GM23248 (cell line): ENCODE measurements around the gene TNIK. TPM values are rescaled to one million over a fixed set of nuclear protein-coding genes. Genes with fewer than 3 reads are reported as not detected.

Experiments used
- DNase-seq: peaks from one replicate; pipeline ENCODE4 v3.0.0-alpha.2; 2015
- H2AFZ ChIP-seq: fragments of 200-600 bp; sonication (generic); 2 replicates; pipeline ENCODE4 v1.6.1; 2016; ENCODE audit warnings: antibody characterized with exemption
- H3F3A ChIP-seq: fragments of 200-600 bp; sonication (generic); 2 replicates; pipeline ENCODE4 v1.6.1; 2016; ENCODE audit warnings: mild to moderate bottlenecking, antibody characterized with exemption, mixed run types; ENCODE audit not compliant: insufficient read depth
- H3K27ac ChIP-seq: fragments of 200-600 bp; sonication (generic); 2 replicates; pipeline ENCODE4 v1.5.1; 2016; ENCODE audit warnings: mild to moderate bottlenecking
- H3K27me3 ChIP-seq: fragments of 200-600 bp; sonication (generic); replicated peaks from 2 replicates; pipeline ENCODE4 v1.6.1; 2016; ENCODE audit warnings: mild to moderate bottlenecking; ENCODE audit not compliant: insufficient read depth
- H3K36me3 ChIP-seq: fragments of 200-600 bp; sonication (generic); 2 replicates; pipeline ENCODE4 v1.6.1; 2016; ENCODE audit warnings: low read depth, mild to moderate bottlenecking
- H3K4me1 ChIP-seq: fragments of 200-600 bp; sonication (generic); 2 replicates; pipeline ENCODE4 v1.6.1; 2016; ENCODE audit warnings: mild to moderate bottlenecking; ENCODE audit not compliant: insufficient read depth
- H3K4me2 ChIP-seq: fragments of 200-600 bp; sonication (generic); one replicate; pipeline ENCODE4 v1.6.1; 2016; ENCODE audit warnings: mild to moderate bottlenecking; ENCODE audit not compliant: unreplicated experiment
- H3K4me3 ChIP-seq: fragments of 200-600 bp; sonication (generic); 2 replicates; pipeline ENCODE4 v1.5.1; 2016; ENCODE audit warnings: mild to moderate bottlenecking
- H3K79me2 ChIP-seq: fragments of 200-600 bp; sonication (generic); 2 replicates; pipeline ENCODE4 v1.6.1; 2016; ENCODE audit warnings: mild to moderate bottlenecking; ENCODE audit not compliant: insufficient read depth
- H3K9ac ChIP-seq: fragments of 200-600 bp; sonication (generic); 2 replicates; pipeline ENCODE4 v1.6.1; 2016; ENCODE audit warnings: mild to moderate bottlenecking
- H3K9me2 ChIP-seq: fragments of 200-600 bp; sonication (generic); 2 replicates; pipeline ENCODE4 v1.6.1; 2016; ENCODE audit warnings: mixed run types, mild to moderate bottlenecking, moderate library complexity; ENCODE audit not compliant: insufficient read depth
- H3K9me3 ChIP-seq: fragments of 200-600 bp; sonication (generic); one replicate; pipeline ENCODE4 v1.6.1; 2017; ENCODE audit warnings: low read depth
- H4K20me1 ChIP-seq: fragments of 200-600 bp; sonication (generic); 2 replicates; pipeline ENCODE4 v1.6.0; 2016; ENCODE audit not compliant: insufficient read depth
- EZH2 ChIP-seq: fragments of 200-600 bp; sonication (generic); IDR thresholded peaks from 2 replicates; pipeline ENCODE4 v1.6.1; 2018; ENCODE audit warnings: antibody characterized with exemption, mild to moderate bottlenecking; ENCODE audit not compliant: insufficient read depth, poor library complexity, severe bottlenecking
- EZH2phosphoT487 ChIP-seq: fragments of 200-600 bp; sonication (generic); IDR thresholded peaks from 2 replicates; pipeline ENCODE4 v1.6.1; 2018; ENCODE audit warnings: antibody characterized with exemption, moderate library complexity, mild to moderate bottlenecking, low read depth; ENCODE audit not compliant: insufficient read depth
- WGBS, 2 experiments: methylation state at CpG; one replicate each; pipeline ENCODE4 v1.1.6; 2015 to 2017; ENCODE audit warnings: low lambda C conversion rate in 2 of 2, low coverage in 1 of 2; ENCODE audit errors: missing lambda C conversion rate in 2 of 2; 5-methylcytosine and 5-hydroxymethylcytosine counted together
- in situ Hi-C: fragments of 300-500 bp; cut with MboI; formaldehyde crosslinking; loops from 2 replicates; pipeline ENCODE4 v1.15.0; 2020
- polyA plus RNA-seq: library from polyadenylated mRNA; unstranded; fragments of >200 nt; fragmentation: Nextera tagmentation; extraction: Ambion mirVana; gene quantifications from 2 replicates; pipeline ENCODE4 v1.2.1, GENCODE V29; 2016
- total RNA-seq: library from RNA; depleted of rRNA; stranded (reverse); fragments of >200 nt; shearing (Covaris generic); gene quantifications from 2 replicates; pipeline ENCODE4 v1.2.3, GENCODE V29; 2014

The TNIK gene
- total and polyA plus RNA-seq, 2 experiments from 2014 or later, result 0.80 to 2.3 TPM

DNA sequence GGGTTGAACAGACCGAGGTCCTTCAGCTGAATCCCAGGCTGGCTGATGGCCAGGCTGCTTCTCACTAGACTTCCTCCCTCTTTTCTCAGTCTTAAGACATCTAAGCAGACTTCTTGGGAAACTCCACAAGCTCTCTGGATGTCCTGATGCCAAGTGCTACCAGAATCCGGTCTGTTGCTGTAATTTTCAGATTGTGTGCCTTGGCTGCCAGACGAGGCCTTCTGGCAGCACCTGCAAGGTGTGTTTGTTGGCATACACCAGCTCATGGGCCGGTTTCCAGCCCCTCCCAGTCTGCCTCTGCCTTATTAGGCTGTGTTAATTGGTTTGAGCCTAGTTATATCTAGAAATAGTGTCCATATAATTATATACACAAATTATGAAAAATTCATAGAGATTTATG is 120.6 kb downstream of the TNIK start:
- Histone ChIP-seq H4K20me1 (no peaks in the 10 kb centered on the region), H3K27ac (no peak overlapping the region), H3K79me2 (no peaks in the 10 kb centered on the region), H3K4me1 (no peaks in the 10 kb centered on the region), H2AFZ (no peak overlapping the region), H3K4me3 (no peak overlapping the region), H3K36me3 (no peaks in the 10 kb centered on the region), H3K9me3 (no peaks in the 10 kb centered on the region), H3K9me2 (no peaks in the 10 kb centered on the region), H3K9ac (no peak overlapping the region), H3K4me2 (no peak overlapping the region), H3K27me3 (no peaks in the 10 kb centered on the region), H3F3A (no peaks in the 10 kb centered on the region)
- 71 to 74% methylated on average over 4 of the region's 4 CpGs for WGBS, 2 experiments
- in situ Hi-C loops, result no loop called here
- no peak for DNase-seq
- TF ChIP-seq EZH2, result no peak

DNA sequence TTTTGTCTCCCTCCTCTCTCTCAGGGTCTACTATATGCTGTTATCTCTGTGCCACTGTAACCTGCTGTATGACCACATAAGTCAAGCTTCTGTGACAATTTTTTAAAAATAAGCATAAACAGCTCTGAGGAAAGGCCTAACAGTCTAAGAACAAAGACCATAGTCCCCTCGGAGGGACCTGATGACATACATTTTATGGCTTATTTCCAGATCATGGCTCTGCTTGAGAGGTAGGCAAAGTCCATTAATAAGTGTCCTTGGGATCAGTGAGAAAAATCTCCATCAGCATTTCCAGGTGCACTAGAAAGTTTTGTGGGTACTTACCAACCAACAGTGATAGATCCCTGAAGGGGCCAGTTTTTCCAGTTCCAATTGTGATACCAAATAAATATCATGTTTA is 123.8 kb downstream of the TNIK start:
- Histone ChIP-seq H3F3A (no peaks in the 10 kb centered on the region), H3K36me3 (no peaks in the 10 kb centered on the region), H3K9me2 (no peaks in the 10 kb centered on the region), H3K9me3 (no peaks in the 10 kb centered on the region), H3K27me3 (no peaks in the 10 kb centered on the region), H3K4me2 (no peak overlapping the region), H3K4me3 (no peak overlapping the region), H4K20me1 (no peaks in the 10 kb centered on the region), H3K27ac (no peak overlapping the region), H3K79me2 (no peaks in the 10 kb centered on the region), H3K9ac (no peak overlapping the region), H3K4me1 (no peaks in the 10 kb centered on the region), H2AFZ (no peak overlapping the region)
- 50 to 56% methylated on average over 1 of the region's 1 CpG for WGBS, 2 experiments
- in situ Hi-C loops, result no loop called here
- TF ChIP-seq EZH2phosphoT487 (no peak), EZH2 (no peak)
- DNase-seq, result no peak

DNA sequence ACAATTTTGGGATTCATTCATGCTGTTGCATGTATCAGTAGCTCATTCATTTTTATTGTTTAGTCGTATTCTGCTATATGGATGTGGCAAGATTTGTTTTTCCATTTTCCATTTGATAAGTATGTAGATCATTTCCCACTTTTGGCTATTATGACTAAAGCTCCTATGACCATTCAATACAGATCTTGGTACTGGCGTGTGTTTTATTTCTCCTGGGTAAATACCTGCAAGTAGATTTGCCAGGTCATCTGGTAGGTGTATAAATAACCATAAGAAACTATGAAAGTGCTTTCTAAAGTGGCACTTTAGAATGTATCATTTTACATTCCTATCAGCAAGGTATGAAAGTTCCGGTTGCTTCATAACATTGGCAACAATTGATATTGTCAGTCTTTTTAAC is 124.6 kb downstream of the TNIK start:
- no peaks in the 10 kb centered on the region for H4K20me1 ChIP-seq
- H3K36me3 ChIP-seq, result no peaks in the 10 kb centered on the region
- H3K79me2 ChIP-seq, result no peaks in the 10 kb centered on the region
- H3K27me3 ChIP-seq, result no peaks in the 10 kb centered on the region
- no peak overlapping the region for H3K9ac ChIP-seq
- no peaks in the 10 kb centered on the region for H3K4me1 ChIP-seq
- H3K9me2 ChIP-seq, result no peaks in the 10 kb centered on the region
- no peaks in the 10 kb centered on the region for H3K9me3 ChIP-seq
- no peaks in the 10 kb centered on the region for H3F3A ChIP-seq
- 96 to 98% methylated on average over 3 of the region's 3 CpGs for WGBS, 2 experiments
- DNase-seq, result no peak
- in situ Hi-C loops, result no loop called here
- no peak overlapping the region for H2AFZ ChIP-seq
- no peak overlapping the region for H3K4me2 ChIP-seq
- H3K27ac ChIP-seq, result no peak overlapping the region
- TF ChIP-seq EZH2phosphoT487, result no peak
- TF ChIP-seq EZH2, result no peak
- no peak overlapping the region for H3K4me3 ChIP-seq

DNA sequence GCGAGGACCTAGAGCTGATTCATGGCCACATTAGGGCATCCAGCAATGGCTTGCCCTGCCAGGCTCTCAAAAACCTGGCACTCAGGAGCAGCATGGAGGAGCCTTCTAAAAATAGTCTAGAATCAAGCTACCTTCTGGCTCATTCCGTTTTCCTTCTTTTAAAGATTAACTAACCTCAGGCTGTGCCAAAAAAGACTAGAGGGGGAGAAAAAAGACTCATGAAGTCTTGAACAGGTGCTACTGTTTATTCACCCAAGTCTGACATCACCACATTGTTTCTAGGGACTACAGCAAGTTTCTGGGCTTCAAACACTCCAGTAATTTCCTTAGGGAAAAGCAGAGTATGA is 125.8 kb downstream of the TNIK start:
- no peak overlapping the region for H3K9ac ChIP-seq
- H3K79me2 ChIP-seq, result no peaks in the 10 kb centered on the region
- 77 to 79% methylated on average over 2 of the region's 2 CpGs for WGBS, 2 experiments
- no peaks in the 10 kb centered on the region for H3K9me3 ChIP-seq
- no peak overlapping the region for H3K4me3 ChIP-seq
- H4K20me1 ChIP-seq, result no peaks in the 10 kb centered on the region
- no peaks in the 10 kb centered on the region for H3F3A ChIP-seq
- H3K36me3 ChIP-seq, result no peaks in the 10 kb centered on the region
- no peaks in the 10 kb centered on the region for H3K9me2 ChIP-seq
- H3K27me3 ChIP-seq, result no peaks in the 10 kb centered on the region
- no peak overlapping the region for H2AFZ ChIP-seq
- in situ Hi-C loops, result no loop called here
- no peak overlapping the region for H3K27ac ChIP-seq
- H3K4me2 ChIP-seq, result no peak overlapping the region
- no peaks in the 10 kb centered on the region for H3K4me1 ChIP-seq
- no peak for DNase-seq
- no peak for TF ChIP-seq EZH2phosphoT487
- no peak for TF ChIP-seq EZH2

DNA sequence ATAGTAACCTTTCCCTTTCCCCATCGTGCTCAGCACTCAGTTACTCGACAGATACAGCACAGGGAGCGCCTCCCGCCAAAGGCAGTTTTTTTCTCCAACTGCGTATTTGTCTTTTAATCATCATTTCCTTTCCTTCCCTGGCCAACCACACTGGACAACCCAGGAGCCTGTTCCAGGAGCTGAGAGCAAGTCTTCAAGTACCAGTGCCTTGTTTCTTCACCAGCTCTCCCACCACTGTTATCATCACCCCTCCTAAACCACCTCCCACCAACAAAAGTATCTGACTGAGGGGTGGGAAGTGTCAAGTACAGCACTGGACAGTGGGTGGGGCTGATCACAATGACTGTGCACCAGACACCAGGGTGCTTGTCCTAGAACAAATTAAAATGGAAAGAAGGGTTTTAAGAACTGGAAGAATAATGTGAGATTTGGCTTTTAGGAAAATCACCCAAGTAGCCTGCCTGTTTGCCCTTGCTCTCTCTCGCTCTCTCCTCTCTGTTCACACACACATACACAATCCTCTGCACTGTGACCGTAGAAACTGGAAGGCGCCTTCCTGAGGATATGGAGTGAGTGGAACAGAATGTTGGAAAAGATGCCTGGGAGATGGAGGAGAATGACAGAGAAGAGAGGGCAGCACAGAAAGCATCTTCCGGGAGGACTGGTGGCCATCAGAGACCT is 126.3 kb downstream of the TNIK start:
- Histone ChIP-seq H4K20me1 (no peaks in the 10 kb centered on the region), H3K36me3 (no peaks in the 10 kb centered on the region), H3K27ac (no peak overlapping the region), H3K4me2 (no peak overlapping the region), H3K9ac (no peak overlapping the region), H3K79me2 (no peaks in the 10 kb centered on the region), H3K4me1 (no peaks in the 10 kb centered on the region), H3F3A (no peaks in the 10 kb centered on the region), H2AFZ (no peak overlapping the region), H3K27me3 (no peaks in the 10 kb centered on the region), H3K9me2 (no peaks in the 10 kb centered on the region), H3K4me3 (no peak overlapping the region), H3K9me3 (no peaks in the 10 kb centered on the region)
- TF ChIP-seq EZH2, result no peak
- TF ChIP-seq EZH2phosphoT487, result no peak
- DNase-seq, result no peak
- 91 to 92% methylated on average over 9 of the region's 9 CpGs for WGBS, 2 experiments
- in situ Hi-C loops, result no loop called here
